ENCODE results near the gene TTC33.
"Not testable (repeated sequence)": the region's sequence is repeated elsewhere in the genome, so short reads cannot be mapped to it uniquely, and the experiment has no call there.

TTC33 gene

GRCh38 chr5:40649463-40650030, 106.2 kb downstream of the TTC33 start:
- DNase-seq (ENCODE audit: low spot score) (no peak), ATAC-seq (ENCODE audit: low read depth) (no peak)
- no peak overlapping the region for H3K27ac ChIP-seq (ENCODE audit: poor library complexity, severe bottlenecking)
- TF ChIP-seq CTCF (IDR thresholded peaks at IDR 0.05; ENCODE audit: poor library complexity, severe bottlenecking), result no peak
- H3K4me3 ChIP-seq (ENCODE audit: severe bottlenecking), result no peak overlapping the region
- no peaks in the 10 kb centered on the region for H3K27me3 ChIP-seq (ENCODE audit: insufficient read depth, poor library complexity, severe bottlenecking)
- H3K4me1 ChIP-seq (ENCODE audit: insufficient read depth, poor library complexity, severe bottlenecking), result no peaks in the 10 kb centered on the region
- no peaks in the 10 kb centered on the region for H3K36me3 ChIP-seq (ENCODE audit: low read depth)
- no peaks in the 10 kb centered on the region for H3K9me3 ChIP-seq (ENCODE audit: severe bottlenecking)

GRCh38 chr5:40648150-40648549, 107.6 kb downstream of the TTC33 start:
- Histone ChIP-seq H3K9me3 (ENCODE audit: severe bottlenecking) (no peaks in the 10 kb centered on the region), H3K4me3 (ENCODE audit: severe bottlenecking) (no peak overlapping the region), H3K27ac (ENCODE audit: poor library complexity, severe bottlenecking) (no peak overlapping the region), H3K36me3 (ENCODE audit: low read depth) (no peaks in the 10 kb centered on the region), H3K27me3 (ENCODE audit: insufficient read depth, poor library complexity, severe bottlenecking) (no peaks in the 10 kb centered on the region), H3K4me1 (ENCODE audit: insufficient read depth, poor library complexity, severe bottlenecking) (no peaks in the 10 kb centered on the region)
- TF ChIP-seq CTCF (IDR thresholded peaks at IDR 0.05; ENCODE audit: poor library complexity, severe bottlenecking), result no peak
- DNase-seq (ENCODE audit: low spot score), result no peak
- ATAC-seq (ENCODE audit: low read depth), result no peak

GRCh38 chr5:40646266-40646665, 109.5 kb downstream of the TTC33 start:
- Histone ChIP-seq H3K36me3 (ENCODE audit: low read depth) (no peaks in the 10 kb centered on the region), H3K27me3 (ENCODE audit: insufficient read depth, poor library complexity, severe bottlenecking) (no peaks in the 10 kb centered on the region), H3K27ac (ENCODE audit: poor library complexity, severe bottlenecking) (no peak overlapping the region), H3K9me3 (ENCODE audit: severe bottlenecking) (no peaks in the 10 kb centered on the region), H3K4me3 (ENCODE audit: severe bottlenecking) (no peak overlapping the region), H3K4me1 (ENCODE audit: insufficient read depth, poor library complexity, severe bottlenecking) (peaks cover 4% of the 10 kb centered on the region)
- ATAC-seq (ENCODE audit: low read depth), result no peak
- no peak for DNase-seq (ENCODE audit: low spot score)
- TF ChIP-seq CTCF (IDR thresholded peaks at IDR 0.05; ENCODE audit: poor library complexity, severe bottlenecking), result no peak

GRCh38 chr5:40639531-40639930, 116.2 kb downstream of the TTC33 start:
- H3K9me3 ChIP-seq (ENCODE audit: severe bottlenecking); H3K4me3 ChIP-seq (ENCODE audit: severe bottlenecking); H3K27me3 ChIP-seq (ENCODE audit: insufficient read depth, poor library complexity, severe bottlenecking); H3K27ac ChIP-seq (ENCODE audit: poor library complexity, severe bottlenecking); H3K36me3 ChIP-seq (ENCODE audit: low read depth); ATAC-seq (ENCODE audit: low read depth); DNase-seq (ENCODE audit: low spot score): not testable (repeated sequence)
- H3K4me1 ChIP-seq (ENCODE audit: insufficient read depth, poor library complexity, severe bottlenecking), result peaks cover 11% of the 10 kb centered on the region

GRCh38 chr5:40634593-40634992, 121.2 kb downstream of the TTC33 start:
- no peak for ATAC-seq (ENCODE audit: low read depth)
- Histone ChIP-seq H3K9me3 (ENCODE audit: severe bottlenecking) (no peaks in the 10 kb centered on the region), H3K4me3 (ENCODE audit: severe bottlenecking) (no peak overlapping the region), H3K4me1 (ENCODE audit: insufficient read depth, poor library complexity, severe bottlenecking) (no peaks in the 10 kb centered on the region), H3K27me3 (ENCODE audit: insufficient read depth, poor library complexity, severe bottlenecking) (no peaks in the 10 kb centered on the region), H3K36me3 (ENCODE audit: low read depth) (no peaks in the 10 kb centered on the region), H3K27ac (ENCODE audit: poor library complexity, severe bottlenecking) (no peak overlapping the region)
- no peak for DNase-seq (ENCODE audit: low spot score)
- TF ChIP-seq CTCF (IDR thresholded peaks at IDR 0.05; ENCODE audit: poor library complexity, severe bottlenecking), result no peak

Data from RWPE2 (cell line).